Thoracic aorta (tissue), 2 donors: ENCODE measurements around the gene KLC1. TPM values are rescaled to one million over a fixed set of nuclear protein-coding genes. Genes with fewer than 3 reads are reported as not detected.

Experiments
- ATAC-seq: fragments of 150-250 bp; one replicate; pipeline ENCODE4 v1.8.0; 2017; ENCODE audit warnings: low read depth; ENCODE audit not compliant: insufficient number of reproducible peaks, low FRiP score
- DNase-seq: peaks from one replicate; pipeline ENCODE4 v3.0.0-alpha.2; 2020; ENCODE audit warnings: low spot score
- H3K27ac ChIP-seq, 2 donors: fragments of 200-600 bp; sonication (generic); 1 replicate in 1 of 2; 2 replicates in 1 of 2; pipeline ENCODE4 v1.5.1; 2016; ENCODE audit warnings: mild to moderate bottlenecking in 2 of 2, moderate library complexity in 2 of 2
- H3K27me3 ChIP-seq: fragments of 200-600 bp; sonication (generic); replicated peaks from 2 replicates; pipeline ENCODE4 v1.6.0; 2016; ENCODE audit warnings: mild to moderate bottlenecking; ENCODE audit not compliant: insufficient read depth
- H3K36me3 ChIP-seq: fragments of 200-600 bp; sonication (generic); one replicate; pipeline ENCODE4 v1.5.1; 2016
- H3K4me1 ChIP-seq, 2 donors: fragments of 200-600 bp; sonication (generic); 1 replicate in 1 of 2; 2 replicates in 1 of 2; pipeline versions ENCODE4 v1.5.1 to v1.6.0; 2016; ENCODE audit warnings: low read depth in 2 of 2, mild to moderate bottlenecking in 1 of 2; ENCODE audit not compliant: control insufficient read depth in 1 of 2
- H3K4me3 ChIP-seq: fragments of 200-600 bp; sonication (generic); 2 replicates; pipeline ENCODE4 v1.5.1; 2016; ENCODE audit warnings: mild to moderate bottlenecking
- H3K9me3 ChIP-seq: fragments of 200-600 bp; sonication (generic); 2 replicates; pipeline ENCODE4 v1.5.1; 2016
- CTCF ChIP-seq: fragments of 200-600 bp; sonication (generic); IDR thresholded peaks from one replicate; pipeline ENCODE4 v1.5.1; 2019; ENCODE audit warnings: antibody characterized with exemption
- total RNA-seq, 2 donors: library from RNA; depleted of rRNA; stranded (reverse); fragments of >200 nt; gene quantifications; one replicate each; pipeline versions ENCODE4 v1.1.0 to v1.2.3, GENCODE V29; 2016

KLC1 gene
- total RNA-seq, 2 donors from 2014 or later: 545 to 588 TPM

GRCh38 chr14:103594265-103594664 is 34.7 kb upstream of the KLC1 start:
- Histone ChIP-seq H3K27me3 (no peaks in the 10 kb centered on the region), H3K4me3 (no peak overlapping the region), H3K27ac (no peak overlapping the region), H3K4me1 (no peaks in the 10 kb centered on the region), H3K36me3 (peaks cover 6% of the 10 kb centered on the region), H3K9me3 (no peaks in the 10 kb centered on the region)
- DNase-seq (no peak), ATAC-seq (no peak)
- TF ChIP-seq CTCF: no peak

GRCh38 chr14:103597623-103598377 is 31.2 kb upstream of the KLC1 start:
- ATAC-seq: no peak
- DNase-seq: no peak
- H3K27me3 ChIP-seq: no peaks in the 10 kb centered on the region
- no peaks in the 10 kb centered on the region for H3K4me1 ChIP-seq
- no peak for TF ChIP-seq CTCF
- no peak overlapping the region for H3K27ac ChIP-seq
- H3K36me3 ChIP-seq: no peaks in the 10 kb centered on the region
- H3K4me3 ChIP-seq: no peak overlapping the region
- H3K9me3 ChIP-seq: no peaks in the 10 kb centered on the region

- no peak overlapping the region for H3K27ac ChIP-seq
- no peaks in the 10 kb centered on the region for H3K4me1 ChIP-seq
- no peak for TF ChIP-seq CTCF
- ATAC-seq: no peak
- H3K36me3 ChIP-seq: no peaks in the 10 kb centered on the region
- no peak overlapping the region for H3K4me3 ChIP-seq
- H3K27me3 ChIP-seq: no peaks in the 10 kb centered on the region
- no peak for DNase-seq
- no peaks in the 10 kb centered on the region for H3K9me3 ChIP-seq
Observed at GRCh38 chr14:103600503-103600902, 28.5 kb upstream of the KLC1 start.

- H3K36me3 ChIP-seq: no peaks in the 10 kb centered on the region
- no peak for TF ChIP-seq CTCF
- no peaks in the 10 kb centered on the region for H3K27me3 ChIP-seq
- peaks cover 9 to 12% of the 10 kb centered on the region in 2 donors for H3K4me1 ChIP-seq
- DNase-seq: no peak
- ATAC-seq: no peak
- H3K27ac ChIP-seq: no peak overlapping the region
- H3K4me3 ChIP-seq: no peak overlapping the region
- H3K9me3 ChIP-seq: no peaks in the 10 kb centered on the region
Observed at GRCh38 chr14:103604620-103605019, 24.4 kb upstream of the KLC1 start.

- H3K27me3 ChIP-seq: no peaks in the 10 kb centered on the region
- ATAC-seq (no peak), DNase-seq (no peak)
- H3K9me3 ChIP-seq: peaks cover 9% of the 10 kb centered on the region
- peak; percentile 34 for TF ChIP-seq CTCF
- H3K4me3 ChIP-seq: peak overlapping the region; percentile 57
- peaks cover 9 to 12% of the 10 kb centered on the region in 2 donors for H3K4me1 ChIP-seq
- H3K27ac ChIP-seq: no peak overlapping the region
- H3K36me3 ChIP-seq: no peaks in the 10 kb centered on the region
Observed at GRCh38 chr14:103606963-103607668, 21.9 kb upstream of the KLC1 start.
